ENCODE measurements around the gene STX18. TPM values are rescaled to one million over a fixed set of nuclear protein-coding genes. Genes with fewer than 3 reads are reported as not detected.

Gene STX18
- total RNA-seq, 1 experiment from 2014 or later = 20.9 TPM

DNA sequence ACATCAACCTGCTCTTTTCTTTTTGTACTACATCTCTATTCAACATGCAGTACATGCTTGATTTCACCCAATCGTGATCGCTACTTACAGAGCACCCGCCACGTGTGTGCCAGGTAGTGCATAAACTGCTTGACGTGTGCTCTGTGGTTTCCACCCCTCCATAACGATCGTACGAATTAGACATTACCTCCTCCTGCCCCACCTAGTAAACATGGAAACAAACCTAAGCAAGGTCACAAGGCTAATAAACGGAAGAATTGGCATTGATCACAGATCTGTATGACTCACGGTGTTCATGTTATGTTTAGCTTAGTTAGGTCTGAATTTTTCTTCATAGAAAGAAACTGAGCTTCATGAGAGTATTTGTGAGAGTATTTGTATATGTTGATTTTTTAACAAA is 64.1 kb downstream of the STX18 start:
- no peaks in the 10 kb centered on the region for H4K20me1 ChIP-seq (ENCODE audit: control insufficient read depth, insufficient read depth, insufficient read length)
- H2BK15ac ChIP-seq (ENCODE audit: low read depth, low read length) = no peak overlapping the region
- H3K56ac ChIP-seq (ENCODE audit: insufficient read length, low read depth, low read length) = no peak overlapping the region
- no peak overlapping the region for H2AFZ ChIP-seq (ENCODE audit: low read length)
- H3K9ac ChIP-seq (ENCODE audit: extremely low read depth, insufficient read length, low read length) = no peak overlapping the region
- H3K27me3 ChIP-seq (ENCODE audit: insufficient read depth, low read length) = no peaks in the 10 kb centered on the region
- H3K79me2 ChIP-seq (ENCODE audit: insufficient read depth, low read length) = no peaks in the 10 kb centered on the region
- no peak overlapping the region for H2BK120ac ChIP-seq (ENCODE audit: low read depth, low read length, poor library complexity, severe bottlenecking)
- H2BK20ac ChIP-seq (ENCODE audit: low read depth, low read length, poor library complexity, severe bottlenecking) = no peak overlapping the region
- Mint-ChIP-seq H3K4me3 (no peak overlapping the region), H3K9me3 (no peaks in the 10 kb centered on the region), H3K27me3 (ENCODE audit: low read depth) (peaks cover 6% of the 10 kb centered on the region), H3K36me3 (ENCODE audit: insufficient read depth in 1 of 3, low read depth in 3 of 3) (no peaks in the 10 kb centered on the region; a peak in 2 of 7 replicates), H3K4me1 (peaks cover 28 to 34% of the 10 kb centered on the region in 2 experiments), H3K27ac (no peak overlapping the region)
- no CpG with 5 or more reads among the region's 10 CpGs for WGBS (ENCODE audit: extremely low coverage, insufficient read length, low lambda C conversion rate)
- no peak overlapping the region for H3K27ac ChIP-seq (ENCODE audit: insufficient read length, low read depth, low read length)
- H2BK12ac ChIP-seq (ENCODE audit: insufficient read length, low read depth, low read length) = no peak overlapping the region
- no peak overlapping the region for H4K5ac ChIP-seq (ENCODE audit: insufficient read length, low read depth, low read length)
- no peak overlapping the region for H4K8ac ChIP-seq (replicated peaks; ENCODE audit: insufficient read length, low read depth, low read length)
- H4K91ac ChIP-seq (ENCODE audit: insufficient read length, low read depth, low read length) = no peak overlapping the region
- no peak for DNase-seq
- no peak overlapping the region for H3K23ac ChIP-seq (ENCODE audit: insufficient read length, low read depth, low read length)
- H3K14ac ChIP-seq (ENCODE audit: insufficient read depth, low read length) = no peak overlapping the region
- H3T11ph ChIP-seq (ENCODE audit: low read length) = no peak overlapping the region
- H3K4me2 ChIP-seq (ENCODE audit: insufficient read depth, insufficient read length, low read length) = no peak overlapping the region
- H3K18ac ChIP-seq (ENCODE audit: insufficient read length, low read depth, low read length) = no peak overlapping the region
- no peaks in the 10 kb centered on the region for H3K79me1 ChIP-seq (ENCODE audit: insufficient read depth, low read depth, low read length, poor library complexity, severe bottlenecking)
- no peaks in the 10 kb centered on the region for H3K23me2 ChIP-seq (ENCODE audit: insufficient read length, low read depth, low read length, poor library complexity, severe bottlenecking)
- H3K4me1 ChIP-seq (ENCODE audit: insufficient read depth, low read length) = peaks cover 9% of the 10 kb centered on the region; the same call in 1 of the 2 replicates
- TF ChIP-seq CTCF (conservative IDR thresholded peaks at IDR 0.05) = no peak
- H2AK5ac ChIP-seq (ENCODE audit: insufficient read length, low read length) = no peak overlapping the region
- H2BK5ac ChIP-seq (ENCODE audit: insufficient read length, low read length) = no peak overlapping the region
- H3K4ac ChIP-seq (ENCODE audit: low read depth, low read length) = no peak overlapping the region
- no peaks in the 10 kb centered on the region for H3K9me3 ChIP-seq (ENCODE audit: control insufficient read depth, low read depth, low read length)
